Endothelial cell of umbilical vein (primary cell): ENCODE measurements around the gene TSPAN18. TPM values are rescaled to one million over a fixed set of nuclear protein-coding genes. Genes with fewer than 3 reads are reported as not detected.

ENCODE experiments used
- BruUV-seq: library from RNA; stranded (reverse); fragments of 400-500 nt; replicated peaks from 2 replicates; lab custom pipeline; 2021; lab: Mats Ljungman, UMichigan
- CTCF ChIA-PET: fragments of 300-600, 350-600 bp; sonication (Branson Sonifier 250); formaldehyde crosslinking; loops from one replicate; lab custom pipeline; 2021; ENCODE audit warnings: antibody characterized with exemption, inconsistent platforms; lab: Charles Lee
- POLR2A ChIA-PET: fragments of 300-600, 350-600 bp; sonication (Branson Sonifier 250); formaldehyde crosslinking; loops from one replicate; lab custom pipeline; 2021; ENCODE audit warnings: antibody characterized with exemption, inconsistent platforms; lab: Charles Lee
- DNase-seq: peaks from one replicate; pipeline ENCODE4 v3.0.0-alpha.2; 2011; ENCODE audit warnings: low read depth, low spot score
- FAIRE-seq: peaks from 2 replicates; lab custom pipeline; 2011; peaks lifted over from hg19 to GRCh38; lab: Jason Lieb, UNC
- H2AFZ ChIP-seq: 2 replicates; pipeline ENCODE4 v1.6.0; 2012; ENCODE audit warnings: low read depth, low read length, control low read depth, inconsistent platforms
- H3K27ac ChIP-seq: 2 replicates; pipeline ENCODE4 v1.5.1; 2011; ENCODE audit warnings: low read depth, mild to moderate bottlenecking, control low read depth, low read length, moderate library complexity; ENCODE audit not compliant: insufficient read depth
- H3K27me3 ChIP-seq, 2 experiments: 2 replicates each; pipeline versions ENCODE4 v1.6.0 to v1.6.1; 2011; ENCODE audit warnings: low read length in 2 of 2, mixed read lengths in 1 of 2; ENCODE audit not compliant: control insufficient read depth in 2 of 2, insufficient read depth in 2 of 2
- H3K36me3 ChIP-seq, 2 experiments: 2 replicates in 1 of 2; 3 replicates in 1 of 2; pipeline ENCODE4 v1.5.1; 2011; ENCODE audit warnings: low read length in 2 of 2, mild to moderate bottlenecking in 1 of 2, moderate library complexity in 1 of 2; ENCODE audit not compliant: control insufficient read depth in 2 of 2, insufficient read depth in 2 of 2; ENCODE audit errors: extremely low read depth in 1 of 2
- H3K4me1 ChIP-seq: 3 replicates; pipeline ENCODE4 v1.5.1; 2011; ENCODE audit warnings: mild to moderate bottlenecking, low read length; ENCODE audit not compliant: control insufficient read depth, insufficient read depth; ENCODE audit errors: extremely low read depth
- H3K4me2 ChIP-seq: 2 replicates; pipeline ENCODE4 v1.6.1; 2011; ENCODE audit warnings: low read length, control low read depth, mixed read lengths; ENCODE audit not compliant: insufficient read depth
- H3K4me3 ChIP-seq, 3 experiments: fragments of 200-600 bp in 1 of 3; sonication (generic), shearing (Covaris generic) in 1 of 3; replicated peaks in 1 of 3; 2 replicates each; pipeline ENCODE4 v1.5.1; 2011 to 2016; ENCODE audit warnings: control low read depth in 3 of 3, low read length in 3 of 3, mild to moderate bottlenecking in 2 of 3, inconsistent platforms in 1 of 3, low read depth in 1 of 3, moderate library complexity in 1 of 3; ENCODE audit not compliant: insufficient read depth in 1 of 3
- H3K79me2 ChIP-seq: 2 replicates; pipeline ENCODE4 v1.6.0; 2012; ENCODE audit warnings: low read length, inconsistent platforms; ENCODE audit not compliant: control insufficient read depth, insufficient read depth
- H3K9ac ChIP-seq: replicated peaks from 2 replicates; pipeline ENCODE3; 2011; ENCODE audit warnings: low read length, control low read depth; ENCODE audit not compliant: insufficient read depth; ENCODE audit errors: extremely low read depth
- H3K9me1 ChIP-seq: replicated peaks from 3 replicates; pipeline ENCODE4 v1.6.0; 2011; ENCODE audit warnings: mild to moderate bottlenecking, low read length; ENCODE audit not compliant: control insufficient read depth, insufficient read depth; ENCODE audit errors: extremely low read depth
- H3K9me3 ChIP-seq: replicated peaks from 2 replicates; pipeline ENCODE4 v1.5.1; 2012; ENCODE audit warnings: low read length, inconsistent platforms; ENCODE audit not compliant: control insufficient read depth, insufficient read depth
- H4K20me1 ChIP-seq: replicated peaks from 2 replicates; pipeline ENCODE3; 2011; ENCODE audit warnings: mild to moderate bottlenecking, low read length; ENCODE audit not compliant: control insufficient read depth, insufficient read depth; ENCODE audit errors: extremely low read depth
- EZH2 ChIP-seq: IDR thresholded peaks from 2 replicates; pipeline ENCODE4 v1.6.1; 2012; ENCODE audit warnings: borderline replicate concordance, low read depth, mild to moderate bottlenecking, moderate library complexity, low read length, inconsistent platforms; ENCODE audit not compliant: severe bottlenecking
- FOS ChIP-seq: IDR thresholded peaks from 2 replicates; pipeline ENCODE4 v1.6.1; 2011; ENCODE audit warnings: mild to moderate bottlenecking, low read length, moderate library complexity, borderline replicate concordance; ENCODE audit not compliant: insufficient read depth
- GATA2 ChIP-seq: IDR thresholded peaks from 2 replicates; pipeline ENCODE4 v1.7.0; 2011; ENCODE audit warnings: low read depth, mild to moderate bottlenecking, moderate library complexity, mixed read lengths, low read length; ENCODE audit not compliant: insufficient read length, insufficient read depth
- JUN ChIP-seq: IDR thresholded peaks from 2 replicates; pipeline ENCODE4 v1.6.1; 2011; ENCODE audit warnings: borderline replicate concordance, low read depth; ENCODE audit not compliant: insufficient read length, insufficient read depth
- MYC ChIP-seq: IDR thresholded peaks from one replicate; pipeline ENCODE4 v1.6.1; 2011; ENCODE audit warnings: mild to moderate bottlenecking, low read depth, low read length
- POLR2A ChIP-seq: IDR thresholded peaks from 2 replicates; pipeline ENCODE4 v1.6.1; 2012; ENCODE audit warnings: low read depth, mild to moderate bottlenecking, control low read depth, low read length
- POLR2AphosphoS5 ChIP-seq: IDR thresholded peaks from 2 replicates; pipeline ENCODE4 v1.6.1; 2012; ENCODE audit warnings: low read depth, mild to moderate bottlenecking, control low read depth, low read length, moderate library complexity; ENCODE audit not compliant: insufficient read depth
- dilution Hi-C: fragments of 300-500 bp; cut with MboI; formaldehyde crosslinking; loops from one replicate; pipeline ENCODE4 v1.15.0; 2019; ENCODE audit warnings: low sequenced_read_pairs; ENCODE audit not compliant: extremely low pct_ligation_motif_present
- intact Hi-C: fragments of 100-400 bp; cut with micrococcal nuclease; formaldehyde crosslinking; loops from one replicate; pipeline ENCODE4 v1.10.0; 2022
- polyA plus RNA-seq, 4 experiments: library from polyadenylated mRNA; depleted of rRNA in 3 of 4; stranded (reverse) in 3 of 4; unstranded in 1 of 4; fragments of >200 nt; gene quantifications; 2 replicates each; pipeline versions ENCODE4 v1.2.1 to v1.2.3, GENCODE V29; 2011 to 2012; ENCODE audit warnings: missing spikeins in 1 of 4
- total RNA-seq: library from RNA; stranded (reverse); gene quantifications from 2 replicates; pipeline ENCODE4 v1.2.3, GENCODE V29; 2021
- TF ChIP-seq, protein P1 (sequence below): IDR thresholded peaks from 2 replicates; pipeline ENCODE4 v1.6.1; 2011; ENCODE audit not compliant: insufficient read depth, insufficient read length
- TF ChIP-seq, protein P2 (sequence below), 2 donors: IDR thresholded peaks; 1 replicate in 1 of 2; 2 replicates in 1 of 2; pipeline ENCODE4 v1.5.1; 2011; ENCODE audit warnings: low read length in 2 of 2, mild to moderate bottlenecking in 2 of 2, moderate library complexity in 2 of 2, control low read depth in 1 of 2, inconsistent platforms in 1 of 2, low read depth in 1 of 2; ENCODE audit not compliant: insufficient read depth in 1 of 2; ENCODE audit errors: extremely low read depth in 1 of 2

Gene TSPAN18
- total and polyA plus RNA-seq, 2 donors (not counting 3 experiments of a cell fraction or from before 2014, with no cell fraction given): 32.2 to 118 TPM

DNA sequence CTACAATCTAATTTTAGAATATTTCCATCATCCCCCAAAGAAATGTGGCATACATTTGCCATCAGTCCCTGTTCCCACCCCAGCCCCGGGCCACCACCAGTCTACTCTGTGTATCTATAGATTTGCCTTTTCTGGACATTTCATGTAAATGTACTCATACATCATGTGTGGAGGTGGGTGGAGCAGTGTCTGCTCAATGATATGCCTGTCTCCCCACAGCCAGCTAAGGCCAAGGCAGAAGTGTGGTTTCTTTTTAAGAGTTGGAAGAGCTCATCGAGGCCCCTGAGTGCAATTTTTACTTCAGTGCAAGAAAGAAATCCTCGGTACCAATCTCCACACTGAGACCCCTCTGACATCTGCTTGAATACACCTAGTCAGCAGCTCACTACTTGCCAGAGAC is 143.4 kb downstream of the TSPAN18 start:
- no peak overlapping the region for H3K27ac ChIP-seq
- CTCF ChIA-PET: interaction anchor here (1.2 to 1.9 kb wide), 2 partner anchors 34 to 95 kb away, joined by 4 read pairs; no protein-coding TSS in a partner anchor
- no peaks in the 10 kb centered on the region for H3K9me1 ChIP-seq
- FAIRE-seq: no peak
- H3K79me2 ChIP-seq: no peaks in the 10 kb centered on the region
- no peaks in the 10 kb centered on the region for H3K36me3 ChIP-seq
- H3K4me3 ChIP-seq: no peak overlapping the region
- no TSS peak for BruUV-seq
- no peak overlapping the region for H3K4me2 ChIP-seq
- H4K20me1 ChIP-seq: no peaks in the 10 kb centered on the region
- POLR2A ChIA-PET: no interaction called here
- no peak overlapping the region for H3K9ac ChIP-seq
- DNase-seq: no peak
- intact Hi-C loops: no loop called here
- TF ChIP-seq, protein P1, sequence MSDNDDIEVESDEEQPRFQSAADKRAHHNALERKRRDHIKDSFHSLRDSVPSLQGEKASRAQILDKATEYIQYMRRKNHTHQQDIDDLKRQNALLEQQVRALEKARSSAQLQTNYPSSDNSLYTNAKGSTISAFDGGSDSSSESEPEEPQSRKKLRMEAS: no peak
- TF ChIP-seq POLR2A (no peak), POLR2AphosphoS5 (no peak), MYC (no peak), FOS (no peak), JUN (no peak), GATA2 (no peak), EZH2 (no peak)
- TF ChIP-seq, protein P2, sequence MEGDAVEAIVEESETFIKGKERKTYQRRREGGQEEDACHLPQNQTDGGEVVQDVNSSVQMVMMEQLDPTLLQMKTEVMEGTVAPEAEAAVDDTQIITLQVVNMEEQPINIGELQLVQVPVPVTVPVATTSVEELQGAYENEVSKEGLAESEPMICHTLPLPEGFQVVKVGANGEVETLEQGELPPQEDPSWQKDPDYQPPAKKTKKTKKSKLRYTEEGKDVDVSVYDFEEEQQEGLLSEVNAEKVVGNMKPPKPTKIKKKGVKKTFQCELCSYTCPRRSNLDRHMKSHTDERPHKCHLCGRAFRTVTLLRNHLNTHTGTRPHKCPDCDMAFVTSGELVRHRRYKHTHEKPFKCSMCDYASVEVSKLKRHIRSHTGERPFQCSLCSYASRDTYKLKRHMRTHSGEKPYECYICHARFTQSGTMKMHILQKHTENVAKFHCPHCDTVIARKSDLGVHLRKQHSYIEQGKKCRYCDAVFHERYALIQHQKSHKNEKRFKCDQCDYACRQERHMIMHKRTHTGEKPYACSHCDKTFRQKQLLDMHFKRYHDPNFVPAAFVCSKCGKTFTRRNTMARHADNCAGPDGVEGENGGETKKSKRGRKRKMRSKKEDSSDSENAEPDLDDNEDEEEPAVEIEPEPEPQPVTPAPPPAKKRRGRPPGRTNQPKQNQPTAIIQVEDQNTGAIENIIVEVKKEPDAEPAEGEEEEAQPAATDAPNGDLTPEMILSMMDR (IDR thresholded peaks at IDR 0.05; ENCODE audit: extremely low read depth in 1 of 2, insufficient read depth in 1 of 2, low read depth in 1 of 2, low read length in 2 of 2): no peak
- H3K9me3 ChIP-seq: no peaks in the 10 kb centered on the region
- H3K27me3 ChIP-seq: no peaks in the 10 kb centered on the region
- dilution Hi-C loops: no loop called here
- H3K4me1 ChIP-seq: no peaks in the 10 kb centered on the region
- H2AFZ ChIP-seq: no peak overlapping the region
